ENCODE results near the gene VAV1. TPM values are rescaled to one million over a fixed set of nuclear protein-coding genes. Genes with fewer than 3 reads are reported as not detected.

The VAV1 gene
- total and polyA plus RNA-seq, 9 of the 15 experiments (the other 6 are each of a cell fraction or from before 2014, with no cell fraction given) = 0.46 to 20.1 (median 11.1) TPM

GRCh38 chr19:6750062-6750461, 22.4 kb upstream of the VAV1 start (continued):
- peak; percentile 82 for TF ChIP-seq ZBTB33 (CRISPR knock-in tag; IDR thresholded peaks at IDR 0.05)
- no peak for TF ChIP-seq ZNF12 (CRISPR knock-in tag; IDR thresholded peaks at IDR 0.05)
- no peak for TF ChIP-seq NCOR1 (IDR thresholded peaks at IDR 0.05)
- no peak for TF ChIP-seq ARID4B (CRISPR knock-in tag; IDR thresholded peaks at IDR 0.05)
- TF ChIP-seq PHF21A (IDR thresholded peaks at IDR 0.05; ENCODE audit: borderline replicate concordance, low read depth) = no peak
- TF ChIP-seq BRF2 (IDR thresholded peaks at IDR 0.05; ENCODE audit: borderline replicate concordance, insufficient read depth, insufficient read length) = no peak

All from K562 (cell line).